GM12878 (cell line): ENCODE data around the gene SLC38A2. TPM values are rescaled to one million over a fixed set of nuclear protein-coding genes. Genes with fewer than 3 reads are reported as not detected.

Experiments used
- ATAC-seq: fragments of 200-7000 bp; cut with Tn5 transposase; 3 replicates; pipeline ENCODE4 v1.9.1; 2020; ENCODE audit warnings: mild to moderate bottlenecking, moderate library complexity
- BruUV-seq: library from RNA; stranded (reverse); fragments of 400-500 nt; replicated peaks from 2 replicates; lab custom pipeline; 2021; lab: Mats Ljungman, UMichigan
- CTCF ChIA-PET: fragments of 300-600 bp; sonication (Branson Sonifier 250); formaldehyde crosslinking; extraction: SDS; loops from one replicate; lab custom pipeline; 2021; ENCODE audit warnings: inconsistent platforms; lab: Yijun Ruan, JAX
- POLR2A ChIA-PET: fragments of 350-600 bp; formaldehyde crosslinking; extraction: SDS; loops from one replicate; lab custom pipeline; 2021; ENCODE audit warnings: inconsistent platforms; lab: Charles Lee
- RAD21 ChIA-PET: fragments of 300-600 bp; sonication (Branson Sonifier 250); formaldehyde crosslinking; loops from one replicate; lab custom pipeline; 2023; ENCODE audit warnings: antibody characterized with exemption; ENCODE audit not compliant: unreplicated experiment; lab: Charles Lee
- SMC1A ChIA-PET: fragments of 300-600 bp; sonication (Branson Sonifier 250); formaldehyde crosslinking; loops from one replicate; lab custom pipeline; 2023; ENCODE audit not compliant: unreplicated experiment, uncharacterized antibody; lab: Charles Lee
- DNase-seq: peaks from one replicate; pipeline ENCODE4 v3.0.0-alpha.2; 2011; ENCODE audit warnings: low read depth, low spot score
- FAIRE-seq: peaks from 3 replicates; lab custom pipeline; 2011; peaks lifted over from hg19 to GRCh38; lab: Jason Lieb, UNC
- H2AFZ ChIP-seq: 2 replicates; pipeline ENCODE4 v1.6.0; 2011; ENCODE audit warnings: low read depth, low read length, control low read depth; ENCODE audit not compliant: control insufficient read depth
- H3K27ac ChIP-seq: 2 replicates; pipeline ENCODE4 v1.5.1; 2011; ENCODE audit warnings: control low read depth; ENCODE audit not compliant: control insufficient read depth, insufficient read depth
- H3K27me3 ChIP-seq, 2 experiments: replicated peaks in 1 of 2; 2 replicates each; pipeline versions ENCODE4 v1.6.0 to v1.6.1; 2011; ENCODE audit warnings: low read length in 1 of 2; ENCODE audit not compliant: control insufficient read depth in 2 of 2, insufficient read depth in 2 of 2
- H3K36me3 ChIP-seq, 2 experiments: 2 replicates each; pipeline ENCODE4 v1.5.1; 2011; ENCODE audit warnings: low read length in 1 of 2; ENCODE audit not compliant: control insufficient read depth in 2 of 2, insufficient read depth in 2 of 2
- H3K4me1 ChIP-seq: 2 replicates; pipeline ENCODE4 v1.6.1; 2011; ENCODE audit warnings: mild to moderate bottlenecking, low read length, moderate library complexity, mixed read lengths; ENCODE audit not compliant: control insufficient read depth, insufficient read depth
- H3K4me2 ChIP-seq: 2 replicates; pipeline ENCODE4 v1.6.0; 2011; ENCODE audit warnings: control low read depth; ENCODE audit not compliant: control insufficient read depth, insufficient read depth
- H3K4me3 ChIP-seq: fragments of 200-600 bp; sonication (generic); 2 replicates; pipeline ENCODE4 v1.5.1; 2016
- H3K79me2 ChIP-seq: 2 replicates; pipeline ENCODE4 v1.6.0; 2011; ENCODE audit warnings: low read length; ENCODE audit not compliant: control insufficient read depth, insufficient read depth
- H3K9ac ChIP-seq: 2 replicates; pipeline ENCODE4 v1.8.0; 2011; ENCODE audit warnings: low read length, control low read depth, mixed read lengths; ENCODE audit not compliant: control insufficient read depth, insufficient read depth
- H3K9me3 ChIP-seq: replicated peaks from 3 replicates; pipeline ENCODE4 v1.5.1; 2011; ENCODE audit warnings: mild to moderate bottlenecking, low read length; ENCODE audit not compliant: control insufficient read depth, insufficient read depth
- H4K20me1 ChIP-seq: 2 replicates; pipeline ENCODE4 v1.6.0; 2011; ENCODE audit not compliant: control insufficient read depth, insufficient read depth
- NFIC ChIP-seq: IDR thresholded peaks from 2 replicates; pipeline ENCODE4 v1.6.1; 2012; ENCODE audit warnings: low read depth, mild to moderate bottlenecking, inconsistent platforms, low read length, moderate library complexity
- NKRF ChIP-seq: fragments of 450-650 bp; conservative IDR thresholded peaks from 2 replicates; pipeline ENCODE4 v1.6.1; 2017; ENCODE audit warnings: mild to moderate bottlenecking, moderate library complexity
- PKNOX1 ChIP-seq: fragments of 450-650 bp; IDR thresholded peaks from 2 replicates; pipeline ENCODE4 v1.6.1; 2016; ENCODE audit warnings: mild to moderate bottlenecking
- PML ChIP-seq: IDR thresholded peaks from 2 replicates; pipeline ENCODE4 v1.6.1; 2012; ENCODE audit warnings: low read length, inconsistent platforms
- RB1 ChIP-seq: fragments of 450-650 bp; formaldehyde crosslinking; IDR thresholded peaks from 2 replicates; pipeline ENCODE4 v1.6.1; 2017; ENCODE audit warnings: mild to moderate bottlenecking, borderline replicate concordance
- RELB ChIP-seq: fragments of 450-650 bp; IDR thresholded peaks from 2 replicates; pipeline ENCODE4 v1.6.1; 2017; ENCODE audit warnings: low read depth, mild to moderate bottlenecking, moderate library complexity
- SIN3A ChIP-seq: IDR thresholded peaks from 2 replicates; pipeline ENCODE4 v1.6.1; 2012; ENCODE audit warnings: low read depth, low read length, improper control_type of control experiment
- SMC3 ChIP-seq: IDR thresholded peaks from 2 replicates; pipeline ENCODE4 v1.6.1; 2011; ENCODE audit warnings: low read length, improper control_type of control experiment, borderline replicate concordance
- USF2 ChIP-seq: IDR thresholded peaks from 2 replicates; pipeline ENCODE4 v1.6.1; 2011; ENCODE audit warnings: low read depth, low read length, improper control_type of control experiment, borderline replicate concordance
- YY1 ChIP-seq: IDR thresholded peaks from 2 replicates; pipeline ENCODE4 v1.6.1; 2011; ENCODE audit warnings: low read depth, mild to moderate bottlenecking, low read length
- WGBS: methylation state at CpG from one replicate; pipeline ENCODE4 v1.1.6; 2016; ENCODE audit warnings: low lambda C conversion rate; ENCODE audit not compliant: insufficient replicate concordance, insufficient coverage; ENCODE audit errors: missing lambda C conversion rate; 5-methylcytosine and 5-hydroxymethylcytosine counted together
- in situ Hi-C: fragments of 300-500 bp; cut with MboI; formaldehyde crosslinking; loops from 9 replicates; pipeline ENCODE4 v1.14.3; 2018; ENCODE audit warnings: mixed read lengths
- intact Hi-C: fragments of 100-400 bp; cut with micrococcal nuclease; formaldehyde crosslinking; loops from one replicate; pipeline ENCODE4 v1.14.2; 2022; ENCODE audit not compliant: unreplicated experiment
- polyA plus RNA-seq, 11 experiments: library from polyadenylated mRNA; depleted of rRNA in 4 of 11; unstranded in 6 of 11; stranded (reverse) in 5 of 11; fragments of >200 nt; fragmentation: Nextera tagmentation in 4 of 11; fragmentation: Illumina TruSeq in 1 of 11; extraction: Ambion mirVana in 4 of 11; extraction: Trizol in 1 of 11; gene quantifications; 1 replicate in 1 of 11; 2 replicates in 10 of 11; pipeline versions ENCODE4 v1.2.1 to v1.2.3, GENCODE V29; 2011 to 2016; ENCODE audit warnings: inconsistent platforms in 2 of 11, missing spikeins in 2 of 11, low read depth in 1 of 11
- total RNA-seq, 4 experiments: library from RNA; depleted of rRNA in 3 of 4; stranded (reverse); fragments of >200 nt in 3 of 4; fragmentation: Illumina TruSeq in 1 of 4; extraction: Trizol in 1 of 4; gene quantifications; 2 replicates each; pipeline versions ENCODE4 v1.2.1 to v1.2.3, GENCODE V29; 2013 to 2021

SLC38A2 gene
- total and polyA plus RNA-seq, 10 of the 15 experiments (the other 5 are each of a cell fraction or from before 2014, with no cell fraction given), result 36.2 to 118 (median 79.8) TPM

DNA sequence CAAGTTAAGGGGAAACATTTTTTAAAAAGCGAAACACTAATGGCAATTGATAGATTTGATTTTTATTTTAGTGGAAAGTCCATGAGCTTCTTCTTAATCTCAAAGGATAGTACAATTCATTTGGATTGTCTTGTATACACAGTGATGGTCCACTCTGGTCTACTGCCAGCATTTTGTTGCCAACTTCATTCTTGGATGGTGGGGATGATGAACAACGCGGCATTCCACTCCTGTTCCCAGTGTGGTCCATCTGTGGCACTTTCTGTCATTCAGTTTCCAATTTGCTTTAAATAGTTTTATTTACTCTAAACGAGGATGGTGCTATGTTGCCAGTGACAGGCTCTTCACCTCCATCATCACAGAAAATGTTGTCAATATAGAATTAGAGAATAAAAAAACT is 40.3 kb upstream of the SLC38A2 start:
- ChIA-PET CTCF (interaction anchor here (1.0 kb wide), 1 partner anchor 8 kb away, joined by 3 read pairs; no protein-coding TSS in a partner anchor), SMC1A (interaction anchor here (0.8 to 1.6 kb wide), 5 partner anchors 14 to 59 kb away, joined by 3 to 4 read pairs (median 3); no protein-coding TSS in a partner anchor)
- H2AFZ ChIP-seq, result no peak overlapping the region

More for the DNA sequence above, 40.3 kb upstream of the SLC38A2 start:
- no peak overlapping the region for H3K27ac ChIP-seq
- H4K20me1 ChIP-seq, result no peaks in the 10 kb centered on the region
- no peaks in the 10 kb centered on the region for H3K9me3 ChIP-seq
- 86% methylated on average over 4 of the region's 4 CpGs for WGBS
- no peak overlapping the region for H3K4me3 ChIP-seq
- no peak for FAIRE-seq
- no peaks in the 10 kb centered on the region for H3K79me2 ChIP-seq
- no peaks in the 10 kb centered on the region for H3K27me3 ChIP-seq
- BruUV-seq, result no TSS peak
- no peak overlapping the region for H3K9ac ChIP-seq
- no peaks in the 10 kb centered on the region for H3K36me3 ChIP-seq
- no peak for ATAC-seq
- H3K4me2 ChIP-seq, result no peak overlapping the region
- in situ Hi-C loops, result no loop called here
- DNase-seq, result no peak
- ChIA-PET POLR2A (no interaction called here), RAD21 (no interaction called here)
- no peaks in the 10 kb centered on the region for H3K4me1 ChIP-seq
- TF ChIP-seq PML (no peak), RB1 (no peak), USF2 (no peak), RELB (no peak), PKNOX1 (no peak), NKRF (no peak), SIN3A (no peak), YY1 (no peak), SMC3 (no peak), NFIC (no peak)
- intact Hi-C loops, result no loop called here
